ENCODE measurements around the gene ATP2A2. TPM values are rescaled to one million over a fixed set of nuclear protein-coding genes. Genes with fewer than 3 reads are reported as not detected.
A peak's percentile ranks its signal among the peaks of the same experiment; 100 is the strongest.
"Not testable (repeated sequence)": the region's sequence is repeated elsewhere in the genome, so short reads cannot be mapped to it uniquely, and the experiment has no call there.

ATP2A2 gene
- total RNA-seq, 2 experiments from 2014 or later = 95.5 to 98.6 TPM

GRCh38 chr12:110339184-110339952, 58.3 kb downstream of the ATP2A2 start:
- intact Hi-C loops (cut with micrococcal nuclease) = no loop called here
- DNase-seq = no peak
- Mint-ChIP-seq H3K4me3 (no peak overlapping the region), H3K36me3 (ENCODE audit: low read depth) (peaks cover 66% of the 10 kb centered on the region), H3K27ac (peak overlapping the region; percentile 43), H3K27me3 (ENCODE audit: low read depth) (no peaks in the 10 kb centered on the region), H3K4me1 (ENCODE audit: low read depth) (no peaks in the 10 kb centered on the region), H3K9me3 (no peaks in the 10 kb centered on the region)
- CTCF ChIA-PET = interaction anchor here (0.7 kb wide), 2 partner anchors 92 to 401 kb away, joined by 3 to 6 read pairs; no protein-coding TSS in a partner anchor

DNA sequence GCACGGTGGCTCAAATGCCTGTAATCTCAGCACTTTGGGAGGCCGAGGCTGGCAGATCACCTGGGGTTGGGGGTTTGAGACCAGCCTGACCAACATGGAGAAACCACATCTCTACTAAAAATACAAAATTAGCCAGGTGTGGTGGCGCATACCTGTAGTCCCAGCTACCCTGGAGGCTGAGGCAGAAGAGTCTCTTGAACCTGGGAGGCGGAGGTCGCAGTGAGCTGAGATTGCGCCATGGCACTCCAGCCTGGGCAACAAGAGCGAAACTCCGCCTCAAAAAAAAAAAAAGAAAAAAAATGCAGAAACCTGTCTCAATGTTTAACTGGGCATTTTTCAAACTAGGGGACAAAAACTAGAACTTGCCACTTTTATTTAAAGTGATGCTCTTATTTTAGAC, 59.2 kb downstream of the ATP2A2 start:
- H3K4me3 Mint-ChIP-seq; H3K9me3 Mint-ChIP-seq; DNase-seq; H3K4me1 Mint-ChIP-seq (ENCODE audit: low read depth); H3K27me3 Mint-ChIP-seq (ENCODE audit: low read depth); intact Hi-C loops (cut with micrococcal nuclease): not testable (repeated sequence)
- CTCF ChIA-PET = interaction anchor here (0.7 kb wide), 1 partner anchor 402 kb away, joined by 6 read pairs; no protein-coding TSS in a partner anchor
- peak overlapping the region; percentile 73 for H3K27ac Mint-ChIP-seq
- H3K36me3 Mint-ChIP-seq (ENCODE audit: low read depth) = peaks cover 72% of the 10 kb centered on the region

- Mint-ChIP-seq H3K9me3 (no peaks in the 10 kb centered on the region), H3K36me3 (ENCODE audit: low read depth) (peaks cover 69% of the 10 kb centered on the region), H3K4me1 (ENCODE audit: low read depth) (no peaks in the 10 kb centered on the region), H3K4me3 (no peak overlapping the region), H3K27ac (peak overlapping the region; percentile 73), H3K27me3 (ENCODE audit: low read depth) (no peaks in the 10 kb centered on the region)
- CTCF ChIA-PET = no interaction called here
- no peak for DNase-seq
- intact Hi-C loops (cut with micrococcal nuclease) = no loop called here
Measured at GRCh38 chr12:110340706-110341105, 59.7 kb downstream of the ATP2A2 start.

DNA sequence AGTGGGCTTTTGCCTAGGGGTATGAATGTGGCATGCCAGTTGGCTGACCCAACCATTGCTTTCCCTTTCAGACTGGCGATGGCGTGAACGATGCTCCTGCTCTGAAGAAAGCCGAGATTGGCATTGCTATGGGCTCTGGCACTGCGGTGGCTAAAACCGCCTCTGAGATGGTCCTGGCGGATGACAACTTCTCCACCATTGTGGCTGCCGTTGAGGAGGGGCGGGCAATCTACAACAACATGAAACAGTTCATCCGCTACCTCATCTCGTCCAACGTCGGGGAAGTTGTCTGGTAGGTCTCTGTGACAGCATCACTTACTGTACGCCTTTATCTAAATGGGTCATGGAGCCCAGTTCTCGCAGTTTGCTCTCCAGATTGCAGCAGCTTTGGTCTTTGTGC, 61.1 kb downstream of the ATP2A2 start:
- H3K4me1 Mint-ChIP-seq (ENCODE audit: low read depth) = no peaks in the 10 kb centered on the region
- intact Hi-C loops (cut with micrococcal nuclease) = no loop called here
- peaks cover 69% of the 10 kb centered on the region for H3K36me3 Mint-ChIP-seq (ENCODE audit: low read depth)
- no peak overlapping the region for H3K4me3 Mint-ChIP-seq
- H3K9me3 Mint-ChIP-seq = no peaks in the 10 kb centered on the region
- H3K27ac Mint-ChIP-seq = no peak overlapping the region
- H3K27me3 Mint-ChIP-seq (ENCODE audit: low read depth) = no peaks in the 10 kb centered on the region
- CTCF ChIA-PET = interaction anchor here (1.1 kb wide), 1 partner anchor 12 kb away, joined by 4 read pairs; no protein-coding TSS in a partner anchor
- no peak for DNase-seq

DNA sequence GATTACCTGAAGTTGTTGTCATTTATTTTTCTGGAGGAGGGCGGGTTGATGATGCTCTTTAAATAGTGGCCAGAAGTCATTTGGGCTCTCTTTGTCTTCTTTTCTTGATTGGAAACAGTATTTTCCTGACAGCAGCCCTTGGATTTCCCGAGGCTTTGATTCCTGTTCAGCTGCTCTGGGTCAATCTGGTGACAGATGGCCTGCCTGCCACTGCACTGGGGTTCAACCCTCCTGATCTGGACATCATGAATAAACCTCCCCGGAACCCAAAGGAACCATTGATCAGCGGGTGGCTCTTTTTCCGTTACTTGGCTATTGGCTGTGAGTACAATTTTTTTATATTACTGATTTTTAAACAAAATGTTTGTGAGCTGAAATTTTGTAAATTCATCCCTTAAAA, 62.1 kb downstream of the ATP2A2 start:
- CTCF ChIA-PET = interaction anchor here (0.9 to 1.1 kb wide), 2 partner anchors 13 to 21 kb away, joined by 4 to 5 read pairs; no protein-coding TSS in a partner anchor
- H3K9me3 Mint-ChIP-seq = no peaks in the 10 kb centered on the region
- no peaks in the 10 kb centered on the region for H3K27me3 Mint-ChIP-seq (ENCODE audit: low read depth)
- intact Hi-C loops (cut with micrococcal nuclease) = no loop called here
- DNase-seq = no peak
- no peak overlapping the region for H3K27ac Mint-ChIP-seq
- peaks cover 73% of the 10 kb centered on the region for H3K36me3 Mint-ChIP-seq (ENCODE audit: low read depth)
- no peak overlapping the region for H3K4me3 Mint-ChIP-seq
- H3K4me1 Mint-ChIP-seq (ENCODE audit: low read depth) = peaks cover 9% of the 10 kb centered on the region

- no peak overlapping the region for H3K27ac Mint-ChIP-seq
- intact Hi-C loops (cut with micrococcal nuclease) = no loop called here
- peaks cover 17% of the 10 kb centered on the region for H3K4me1 Mint-ChIP-seq (ENCODE audit: low read depth)
- H3K9me3 Mint-ChIP-seq = no peaks in the 10 kb centered on the region
- no peak for DNase-seq
- no peak overlapping the region for H3K4me3 Mint-ChIP-seq
- no peaks in the 10 kb centered on the region for H3K27me3 Mint-ChIP-seq (ENCODE audit: low read depth)
- CTCF ChIA-PET = no interaction called here
- peaks cover 67% of the 10 kb centered on the region for H3K36me3 Mint-ChIP-seq (ENCODE audit: low read depth)
Measured at GRCh38 chr12:110343736-110344555, 62.9 kb downstream of the ATP2A2 start.

DNA sequence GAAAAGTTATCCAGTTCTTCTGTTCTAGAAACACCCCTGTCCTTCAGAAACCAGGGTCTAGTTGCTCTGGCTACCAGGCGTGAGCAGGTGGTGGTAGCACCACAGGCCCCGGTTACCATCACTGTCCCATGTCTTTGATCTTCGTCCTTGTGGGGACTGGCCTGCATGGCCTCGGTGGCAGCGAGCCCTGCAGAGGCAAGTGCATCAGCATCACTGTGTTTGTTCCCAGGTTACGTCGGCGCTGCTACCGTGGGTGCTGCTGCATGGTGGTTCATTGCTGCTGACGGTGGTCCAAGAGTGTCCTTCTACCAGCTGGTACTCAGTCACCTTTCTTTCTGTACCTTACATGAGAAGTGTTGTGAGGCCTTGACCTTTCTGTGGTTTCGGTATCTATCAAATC, 63.6 kb downstream of the ATP2A2 start:
- CTCF ChIA-PET = no interaction called here
- peaks cover 65% of the 10 kb centered on the region for H3K36me3 Mint-ChIP-seq (ENCODE audit: low read depth)
- H3K27me3 Mint-ChIP-seq (ENCODE audit: low read depth) = no peaks in the 10 kb centered on the region
- no peak for DNase-seq
- no peaks in the 10 kb centered on the region for H3K9me3 Mint-ChIP-seq
- no peak overlapping the region for H3K27ac Mint-ChIP-seq
- peaks cover 24% of the 10 kb centered on the region for H3K4me1 Mint-ChIP-seq (ENCODE audit: low read depth)
- intact Hi-C loops (cut with micrococcal nuclease) = loop anchor here (5.0 kb wide), 1 partner anchor 62 kb away; the partner anchor contains the start of gene ATP2A2
- H3K4me3 Mint-ChIP-seq = no peak overlapping the region

DNA sequence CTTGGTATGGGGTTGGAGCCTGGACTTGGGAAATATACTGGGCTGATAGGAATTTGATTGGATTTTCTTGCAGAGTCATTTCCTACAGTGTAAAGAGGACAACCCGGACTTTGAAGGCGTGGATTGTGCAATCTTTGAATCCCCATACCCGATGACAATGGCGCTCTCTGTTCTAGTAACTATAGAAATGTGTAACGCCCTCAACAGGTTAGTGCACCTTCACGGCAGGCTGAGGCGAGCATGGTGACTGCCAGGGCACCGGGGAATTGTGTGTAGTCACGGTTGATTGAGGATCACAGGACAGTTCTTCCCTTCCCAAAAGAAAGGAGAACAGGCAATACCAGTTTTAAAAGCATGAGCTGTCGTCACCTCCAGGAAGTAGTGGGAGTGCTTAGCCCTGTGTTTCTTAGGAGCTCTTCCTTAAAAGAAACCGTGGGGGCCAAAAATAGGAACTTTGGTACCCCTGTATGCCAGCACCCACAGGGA, 64.2 kb downstream of the ATP2A2 start:
- no peak overlapping the region for H3K27ac Mint-ChIP-seq

DNA sequence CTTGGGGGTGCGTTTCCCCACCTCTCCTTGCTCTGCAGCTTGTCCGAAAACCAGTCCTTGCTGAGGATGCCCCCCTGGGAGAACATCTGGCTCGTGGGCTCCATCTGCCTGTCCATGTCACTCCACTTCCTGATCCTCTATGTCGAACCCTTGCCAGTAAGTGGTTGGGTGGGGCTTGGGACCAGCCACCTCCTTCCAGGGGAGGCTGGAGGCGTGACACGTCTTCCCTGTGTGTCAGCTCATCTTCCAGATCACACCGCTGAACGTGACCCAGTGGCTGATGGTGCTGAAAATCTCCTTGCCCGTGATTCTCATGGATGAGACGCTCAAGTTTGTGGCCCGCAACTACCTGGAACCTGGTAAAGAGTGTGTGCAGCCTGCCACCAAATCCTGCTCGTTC, 64.9 kb downstream of the ATP2A2 start:
- Mint-ChIP-seq H3K27ac (no peak overlapping the region), H3K4me1 (ENCODE audit: low read depth) (peaks cover 32% of the 10 kb centered on the region), H3K9me3 (no peaks in the 10 kb centered on the region), H3K27me3 (ENCODE audit: low read depth) (no peaks in the 10 kb centered on the region), H3K36me3 (ENCODE audit: low read depth) (peaks cover 57% of the 10 kb centered on the region), H3K4me3 (no peak overlapping the region)
- intact Hi-C loops (cut with micrococcal nuclease) = loop anchor here (5.0 kb wide), 1 partner anchor 64 kb away; the partner anchor contains the start of gene ATP2A2
- CTCF ChIA-PET = interaction anchor here (0.5 kb wide), 1 partner anchor 86 kb away, joined by 3 read pairs; no protein-coding TSS in a partner anchor
- no peak for DNase-seq

More for the DNA sequence above, 64.2 kb downstream of the ATP2A2 start:
- Mint-ChIP-seq H3K4me3 (no peak overlapping the region), H3K4me1 (ENCODE audit: low read depth) (peaks cover 30% of the 10 kb centered on the region), H3K36me3 (ENCODE audit: low read depth) (peaks cover 60% of the 10 kb centered on the region), H3K27me3 (ENCODE audit: low read depth) (no peaks in the 10 kb centered on the region), H3K9me3 (no peaks in the 10 kb centered on the region)
- intact Hi-C loops (cut with micrococcal nuclease) = loop anchor here (5.0 kb wide), 1 partner anchor 63 kb away; the partner anchor contains the start of gene ATP2A2
- CTCF ChIA-PET = interaction anchor here (0.5 kb wide), 1 partner anchor 87 kb away, joined by 3 read pairs; no protein-coding TSS in a partner anchor
- no peak for DNase-seq

DNA sequence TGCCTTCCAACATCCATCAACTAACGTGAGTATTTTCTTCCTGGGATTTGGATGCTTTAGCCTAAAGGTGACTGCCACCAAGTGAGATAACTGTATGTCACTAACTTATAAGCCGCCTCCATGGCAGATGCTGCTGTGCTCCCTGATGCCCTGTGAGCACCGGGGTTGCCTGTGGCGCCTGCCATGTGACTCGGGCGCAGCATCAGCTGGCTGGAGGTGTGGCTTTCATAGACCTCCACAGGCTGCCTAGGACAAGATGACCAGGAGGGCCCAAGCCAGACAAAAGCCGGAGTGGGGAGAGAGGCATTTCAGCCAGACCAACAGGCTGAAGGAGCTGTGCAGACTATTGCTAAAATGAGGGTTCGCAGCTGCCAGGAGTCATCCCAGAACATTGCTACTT, 66.7 kb downstream of the ATP2A2 start:
- Mint-ChIP-seq H3K36me3 (ENCODE audit: low read depth) (peaks cover 44% of the 10 kb centered on the region), H3K27ac (no peak overlapping the region), H3K9me3 (no peaks in the 10 kb centered on the region), H3K4me3 (no peak overlapping the region), H3K4me1 (ENCODE audit: low read depth) (peaks cover 32% of the 10 kb centered on the region), H3K27me3 (ENCODE audit: low read depth) (no peaks in the 10 kb centered on the region)
- no peak for DNase-seq
- intact Hi-C loops (cut with micrococcal nuclease) = loop anchor here (5.0 kb wide), 1 partner anchor 65 kb away; the partner anchor contains the start of gene ATP2A2
- CTCF ChIA-PET = interaction anchor here (0.6 kb wide), 1 partner anchor 41 kb away, joined by 3 read pairs; no protein-coding TSS in a partner anchor

DNA sequence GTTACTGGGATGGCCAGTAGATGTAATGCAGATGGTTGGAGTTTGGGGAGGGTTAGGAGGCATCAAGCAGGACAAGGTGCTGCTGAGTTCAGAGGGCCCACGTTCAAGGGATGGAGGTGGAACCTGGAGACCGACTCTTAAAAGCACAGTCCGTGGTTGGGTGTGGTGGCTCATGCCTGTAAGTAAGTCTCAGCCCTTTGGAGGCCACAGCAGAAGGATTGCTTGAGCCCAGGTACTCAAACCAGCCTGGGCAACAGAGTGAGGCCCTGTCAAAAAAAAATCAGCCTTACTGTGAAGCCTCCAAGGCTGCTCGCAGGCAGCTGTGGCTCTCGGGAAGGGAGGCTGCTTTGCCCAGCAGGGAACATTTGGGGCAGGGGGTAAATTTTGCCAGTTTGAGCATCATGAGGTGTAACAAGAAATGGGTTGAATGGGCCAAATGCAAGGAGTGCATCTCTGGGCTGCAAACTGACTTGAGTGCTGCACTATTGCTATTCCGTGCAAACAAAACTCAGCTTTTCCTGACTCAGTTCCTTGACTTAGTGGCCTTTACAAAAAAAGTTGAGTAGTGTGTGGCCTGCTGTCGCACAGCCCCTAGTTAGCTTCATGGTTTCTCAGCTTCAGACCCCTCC, 67.5 kb downstream of the ATP2A2 start:
- peaks cover 38% of the 10 kb centered on the region for H3K36me3 Mint-ChIP-seq (ENCODE audit: low read depth)
- DNase-seq = no peak
- peak overlapping the region; percentile 24 for H3K27ac Mint-ChIP-seq
- H3K27me3 Mint-ChIP-seq (ENCODE audit: low read depth) = no peaks in the 10 kb centered on the region
- no peak overlapping the region for H3K4me3 Mint-ChIP-seq
- no peaks in the 10 kb centered on the region for H3K9me3 Mint-ChIP-seq
- intact Hi-C loops (cut with micrococcal nuclease) = loop anchor here (5.0 kb wide), 1 partner anchor 66 kb away; the partner anchor contains the start of gene ATP2A2
- H3K4me1 Mint-ChIP-seq (ENCODE audit: low read depth) = peaks cover 32% of the 10 kb centered on the region
- CTCF ChIA-PET = interaction anchor here (0.6 to 1.0 kb wide), 3 partner anchors 26 to 83 kb away, joined by 3 read pairs; no protein-coding TSS in a partner anchor

Measured in activated naive CD4-positive, alpha-beta T cell treated with anti-CD3 and anti-CD28 coated beads for 36 hours (primary cell).